HTERT RPE-1 (cell line): ENCODE data around the gene MPPED1.

ENCODE experiments used
- in situ Hi-C: fragments of 300-500 bp; cut with MboI; formaldehyde crosslinking; loops from 4 replicates; pipeline ENCODE4 v1.14.3; 2020; ENCODE audit warnings: low sequenced_read_pairs

The MPPED1 gene

DNA sequence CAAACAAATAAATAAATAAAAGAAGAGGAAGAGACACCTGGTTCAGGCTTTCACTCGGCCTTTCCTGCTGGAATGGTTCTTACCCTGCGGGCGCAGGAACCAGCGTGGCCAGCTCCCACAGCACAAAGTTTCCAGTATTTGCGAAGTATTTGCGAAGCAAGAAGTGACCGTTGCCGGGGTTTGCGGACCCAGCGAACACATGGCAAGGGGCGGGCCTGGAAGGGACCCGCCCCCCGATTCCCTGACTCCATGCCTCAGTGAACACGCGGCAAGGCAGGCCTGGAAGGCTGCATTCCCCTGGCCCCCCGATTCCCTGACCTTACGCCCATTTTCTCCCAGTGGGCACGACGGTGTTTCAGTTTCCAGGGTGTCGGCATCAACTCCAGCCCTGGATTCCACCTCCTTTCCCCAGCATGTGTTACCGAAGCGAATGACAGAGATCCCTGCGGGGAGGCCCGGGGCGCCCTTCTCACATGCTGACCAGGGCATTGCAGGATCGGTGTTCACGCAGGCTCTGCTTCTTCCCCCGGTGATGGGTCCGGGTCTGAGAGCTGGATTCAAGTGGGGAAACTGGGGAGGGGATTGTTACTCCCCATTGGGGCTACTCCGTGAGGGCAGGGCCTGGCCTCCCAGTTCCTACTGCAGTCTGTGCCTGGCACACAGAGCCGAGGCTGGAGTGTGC, 102.8 kb downstream of the MPPED1 start:
- in situ Hi-C loops = no loop called here

DNA sequence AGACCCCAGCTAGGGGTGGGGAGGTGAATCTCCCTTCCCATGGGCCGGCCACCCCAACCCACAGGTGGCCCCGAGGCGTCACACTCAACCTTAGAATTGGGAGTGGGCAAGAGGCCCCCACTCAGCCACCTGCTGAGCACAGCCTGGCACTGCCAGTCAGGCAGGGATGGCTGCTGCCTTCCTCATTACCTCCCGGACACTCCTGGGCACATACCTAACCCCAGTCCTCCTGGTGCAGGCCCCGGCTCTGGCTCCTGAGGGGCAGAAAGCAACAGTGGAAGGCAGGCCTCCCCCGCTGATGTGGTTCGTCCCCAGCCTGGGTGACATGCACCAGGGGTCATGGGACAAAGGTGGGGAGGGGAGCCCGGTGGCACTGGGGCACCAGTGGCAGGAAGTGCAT, 103.6 kb downstream of the MPPED1 start:
- in situ Hi-C loops = no loop called here

DNA sequence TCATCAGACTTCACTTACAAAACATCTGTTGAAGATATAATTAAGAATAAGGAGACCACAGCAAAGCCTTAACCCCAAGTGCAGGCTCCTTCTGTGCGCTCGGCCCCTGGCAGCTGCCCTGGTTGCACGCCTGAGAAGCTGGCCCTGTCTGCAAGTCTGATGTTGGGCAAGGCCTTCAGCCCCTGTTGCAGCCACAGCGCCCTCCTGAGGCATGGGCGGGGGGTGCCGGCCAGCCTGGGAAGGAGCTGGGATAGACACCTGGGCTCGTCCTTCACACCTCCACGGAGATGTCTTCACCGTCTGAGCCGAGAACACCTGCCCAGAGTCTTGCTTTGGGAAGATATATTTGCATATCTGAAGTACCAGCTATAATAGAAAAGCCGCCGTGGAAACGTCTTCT, 104.1 kb downstream of the MPPED1 start:
- in situ Hi-C loops = no loop called here

DNA sequence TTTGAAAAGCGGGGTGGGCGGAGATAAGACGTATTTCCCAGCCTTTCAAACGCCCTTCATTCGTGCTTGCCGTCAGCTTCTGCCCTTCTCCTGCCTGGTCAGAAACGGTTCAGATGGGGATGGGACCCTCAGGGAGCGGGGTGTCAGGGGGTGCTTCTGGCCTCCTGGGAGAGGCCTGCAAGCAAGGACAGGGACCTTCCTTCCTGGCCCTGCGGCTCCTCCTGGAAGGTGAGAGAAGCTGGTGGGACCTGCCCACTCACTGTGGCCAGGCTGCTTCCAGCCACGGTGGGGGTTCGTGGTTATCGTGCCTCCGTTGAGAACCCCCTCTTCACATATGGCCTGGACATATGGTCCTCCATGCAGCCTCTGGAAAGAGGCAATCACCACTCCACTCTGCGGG, 104.6 kb downstream of the MPPED1 start:
- in situ Hi-C loops = no loop called here

DNA sequence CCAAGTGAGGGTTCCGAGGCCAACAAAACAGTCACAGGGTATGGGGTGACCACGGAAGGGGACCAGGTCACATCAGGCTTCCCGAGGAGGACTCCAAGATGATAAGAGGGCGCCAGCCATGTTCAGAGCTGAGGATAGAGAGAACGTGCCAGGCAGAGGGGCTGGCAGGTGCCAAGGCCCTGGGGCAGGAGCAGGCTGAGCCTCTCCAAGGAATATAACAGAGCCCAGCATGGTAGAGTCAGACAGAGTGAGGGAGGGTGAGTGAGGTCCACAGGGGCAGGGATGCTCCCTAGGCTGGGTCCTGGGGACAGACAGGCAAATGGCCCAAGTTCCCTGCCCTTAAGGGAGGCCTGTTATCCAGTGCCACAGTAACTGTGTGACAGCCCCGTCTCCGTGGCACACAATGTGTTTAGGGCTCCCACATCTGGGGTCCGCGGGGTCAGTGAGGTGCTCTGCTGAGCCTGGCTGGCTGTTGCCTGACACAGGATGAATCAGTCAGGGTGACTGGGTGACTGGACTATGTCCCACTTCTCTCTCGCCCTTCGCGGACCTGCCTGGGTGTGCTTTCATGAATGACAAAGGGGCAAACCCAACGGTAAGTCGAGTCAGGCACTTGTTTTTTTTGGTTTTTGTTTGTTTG, 105.3 kb downstream of the MPPED1 start:
- in situ Hi-C loops = no loop called here

DNA sequence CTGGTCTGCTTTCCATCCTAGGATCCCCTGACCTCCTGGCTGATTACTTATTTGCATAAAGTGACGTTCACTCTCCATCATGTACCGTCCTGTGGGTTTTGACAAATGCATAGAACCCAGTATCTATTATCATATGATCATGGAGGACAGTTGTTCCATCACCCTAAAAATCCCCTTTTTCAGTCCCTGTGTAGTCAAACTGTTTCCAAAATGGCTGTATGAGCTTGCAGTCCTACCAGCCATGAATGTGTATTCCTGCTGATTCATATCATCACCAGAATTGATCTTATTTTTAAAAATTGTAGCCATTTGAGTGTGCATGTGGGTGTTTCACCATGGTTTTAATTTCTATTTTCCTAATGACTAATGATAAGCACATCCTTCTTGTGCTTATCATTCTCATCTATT, 108.8 kb downstream of the MPPED1 start:
- in situ Hi-C loops = no loop called here

DNA sequence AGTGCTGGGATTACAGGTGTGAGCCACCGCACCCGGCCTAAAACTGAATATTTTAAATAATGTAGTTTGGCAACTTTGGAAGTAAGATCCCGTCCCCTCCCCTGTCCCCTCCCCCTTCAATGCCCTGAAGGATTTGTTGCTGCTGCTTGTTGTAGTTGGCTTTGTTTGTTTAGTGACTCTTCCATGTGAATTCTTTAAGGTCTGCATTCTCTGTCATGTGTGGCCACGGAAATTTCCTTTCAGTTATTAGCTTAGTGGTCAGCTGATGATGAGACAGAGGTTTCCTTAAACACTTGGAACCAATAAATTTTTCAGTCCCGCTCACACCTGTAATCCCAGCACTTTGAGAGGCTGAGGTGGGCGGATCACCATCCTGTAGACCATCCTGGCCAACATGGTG, 109.9 kb downstream of the MPPED1 start:
- in situ Hi-C loops = no loop called here

DNA sequence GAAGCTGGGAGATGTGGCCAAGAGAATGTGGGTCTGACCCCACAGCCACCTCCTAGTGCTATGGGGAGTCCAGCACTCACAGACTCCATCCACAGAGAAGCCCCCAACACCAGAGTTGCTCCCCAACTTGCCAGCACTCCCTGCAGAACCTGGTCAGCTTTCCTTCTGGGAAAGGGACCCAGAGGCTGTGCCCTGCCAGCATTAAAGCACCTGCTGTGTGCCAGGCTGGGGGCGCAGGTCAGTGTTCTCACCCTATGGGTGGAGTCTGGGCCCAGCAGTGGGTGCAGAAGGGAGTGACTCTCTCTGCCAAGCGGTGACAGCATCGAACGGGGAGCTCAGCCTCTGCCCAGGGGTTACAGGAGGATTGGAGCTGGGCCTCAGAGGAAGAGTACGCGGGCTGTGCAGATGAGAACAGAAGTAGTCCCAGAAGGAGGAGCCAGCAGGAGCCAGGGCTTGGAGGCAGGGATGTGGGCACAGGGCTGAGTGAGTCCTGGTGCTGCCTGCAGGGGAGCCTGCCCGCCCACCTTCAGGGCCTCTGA, 114.4 kb downstream of the MPPED1 start:
- in situ Hi-C loops = no loop called here

DNA sequence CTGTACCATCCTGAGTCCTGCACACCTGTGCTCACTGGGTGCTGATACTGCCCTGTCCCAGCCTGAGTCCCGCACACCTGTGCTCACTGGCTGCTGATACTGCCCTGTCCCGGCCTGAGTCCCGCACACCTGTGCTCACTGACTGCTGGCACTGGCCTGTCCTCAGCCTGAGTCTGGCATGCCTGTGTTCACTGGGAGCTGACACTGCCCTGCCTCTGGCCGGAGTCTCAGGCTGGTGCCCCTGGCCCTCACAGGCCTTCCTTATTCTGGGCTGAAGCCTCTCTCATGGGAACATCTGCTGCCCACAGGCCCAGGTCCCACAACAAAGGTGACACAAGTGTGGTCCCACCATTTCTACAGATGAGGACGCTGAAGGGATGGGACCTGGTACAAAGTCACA, 115.1 kb downstream of the MPPED1 start:
- in situ Hi-C loops = no loop called here

DNA sequence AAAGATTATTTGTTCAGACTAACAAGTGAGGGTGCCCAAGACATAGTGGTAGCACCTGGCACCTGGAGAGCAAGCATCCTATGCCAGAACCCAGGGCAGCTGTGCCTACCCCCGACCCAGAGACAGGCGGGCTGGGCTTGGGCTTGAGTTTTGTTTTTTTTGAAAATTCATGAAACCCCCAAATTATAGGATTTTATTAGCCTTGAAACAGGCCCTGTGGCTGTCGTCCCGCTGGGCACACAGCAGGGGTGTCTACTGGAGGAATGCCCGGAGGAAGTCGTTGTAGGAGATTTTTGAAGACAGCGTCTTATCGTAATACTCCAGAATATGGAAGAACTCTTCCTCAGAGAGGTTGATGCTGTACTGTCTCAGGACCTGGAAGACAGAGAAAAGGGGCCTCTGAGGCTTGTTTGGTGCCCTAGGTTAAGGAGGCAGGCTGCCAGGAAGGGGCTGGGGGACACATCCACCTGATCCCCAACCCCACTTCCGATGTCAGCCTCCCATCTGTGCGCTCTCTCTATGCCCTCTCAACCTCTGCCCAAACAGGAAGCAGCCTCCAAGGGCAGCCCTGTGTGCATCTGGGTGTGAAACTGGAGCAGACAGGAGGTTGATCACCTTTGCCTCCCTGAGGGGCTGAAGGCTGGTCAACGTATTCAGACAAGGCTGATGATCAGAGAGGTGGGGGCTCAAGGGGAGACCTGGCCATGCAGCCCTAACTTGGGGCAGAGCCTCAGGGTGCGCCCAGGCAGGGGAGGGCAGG, 117.0 kb downstream of the MPPED1 start:
- in situ Hi-C loops = no loop called here

DNA sequence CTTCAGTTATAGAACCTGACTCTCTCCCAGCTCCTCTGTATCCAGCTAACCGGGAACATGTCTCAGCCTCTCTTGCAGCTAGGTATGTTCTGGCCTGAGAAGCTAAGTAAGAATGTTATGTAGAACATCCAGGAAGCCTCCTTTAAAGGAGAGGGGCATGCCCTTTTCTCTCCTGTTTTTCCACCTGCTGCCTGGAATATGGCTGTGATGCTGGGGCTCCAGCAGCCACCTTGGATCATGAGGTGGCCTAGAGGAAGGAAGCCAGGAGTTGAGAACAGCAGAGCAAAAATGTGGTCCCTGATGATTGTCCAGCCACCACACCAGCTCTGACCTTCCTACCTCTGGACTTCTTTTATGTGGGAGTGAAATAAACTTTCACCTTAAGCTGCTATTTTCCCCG, 117.6 kb downstream of the MPPED1 start:
- in situ Hi-C loops = no loop called here

DNA sequence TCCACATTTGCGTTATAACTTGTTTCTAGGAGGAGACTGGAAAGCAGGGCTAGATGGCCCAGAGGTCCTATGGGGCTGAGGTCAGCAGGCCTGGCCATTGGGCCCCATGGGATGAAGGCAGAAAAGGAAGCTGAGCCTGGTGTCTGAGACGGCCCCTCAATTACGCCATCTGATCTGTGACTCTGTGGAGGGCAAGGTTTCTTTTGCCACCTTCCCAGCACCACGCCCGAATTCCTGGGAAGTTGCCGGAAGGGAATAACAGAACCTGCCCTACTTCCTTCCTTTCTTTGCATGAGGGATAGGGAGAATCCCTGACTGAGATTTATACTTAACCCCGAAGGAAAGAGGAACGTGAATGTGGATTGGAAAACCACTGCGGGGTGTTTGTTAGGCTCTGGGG, 118.1 kb downstream of the MPPED1 start:
- in situ Hi-C loops = no loop called here

DNA sequence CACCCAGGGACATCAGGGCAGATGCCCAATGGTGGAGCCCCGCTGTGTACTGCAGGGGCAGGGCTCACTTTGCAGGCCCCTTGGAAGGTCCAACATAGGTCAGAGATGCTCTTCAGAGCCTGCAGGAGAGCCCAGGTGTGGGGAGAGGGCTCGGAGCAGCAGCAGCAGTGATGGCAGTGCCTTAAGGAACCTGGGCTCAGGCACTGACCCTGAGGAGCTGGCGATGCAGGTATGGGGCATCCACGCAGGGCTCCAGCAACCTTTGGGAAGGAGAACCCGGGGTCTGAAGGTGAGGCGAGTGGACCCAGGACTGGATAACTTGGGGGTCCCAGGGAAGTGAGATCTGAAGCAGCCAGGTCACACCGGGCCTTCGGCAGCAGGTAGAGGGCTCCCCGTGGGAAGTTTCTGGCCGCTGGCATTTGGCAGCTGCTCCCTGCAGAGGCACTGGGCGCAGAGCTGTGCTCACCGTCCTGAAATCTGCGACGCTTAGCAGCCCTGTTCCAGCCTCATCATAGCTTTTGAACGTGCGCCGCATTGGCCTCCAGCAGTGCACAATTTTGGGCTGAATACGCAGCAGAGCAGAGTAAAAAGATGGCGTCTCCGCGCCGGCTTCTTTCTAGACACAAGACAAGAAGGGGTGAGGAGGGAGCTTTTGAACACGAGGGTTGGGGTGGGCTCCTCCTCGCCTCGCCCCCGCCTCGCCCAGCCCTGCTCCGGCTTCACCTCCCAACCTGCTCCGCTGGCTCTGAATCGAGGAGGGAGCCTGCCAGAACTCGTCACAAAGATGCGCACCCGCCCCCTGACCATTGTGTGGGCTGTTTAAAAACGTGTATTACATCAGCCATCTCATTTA, 118.8 kb downstream of the MPPED1 start:
- in situ Hi-C loops = no loop called here

DNA sequence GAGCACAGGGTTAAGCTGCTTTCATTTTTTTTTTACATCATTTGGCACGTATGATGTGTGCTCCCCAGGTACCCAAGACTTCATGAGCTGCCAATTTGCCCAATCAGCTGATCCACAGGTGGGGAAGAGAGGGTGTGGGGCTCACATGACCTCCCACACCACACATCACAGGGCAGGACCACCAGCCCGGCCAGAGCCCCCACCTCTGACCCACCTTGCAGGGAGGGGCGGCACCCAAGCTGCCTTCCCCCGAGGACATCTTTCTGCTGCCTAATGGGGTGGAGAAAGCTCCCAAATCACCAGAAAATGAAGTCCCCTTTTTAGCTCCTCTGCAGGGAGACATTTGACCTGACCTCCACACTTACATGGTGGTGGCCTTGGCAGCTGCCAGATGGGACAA, 119.8 kb downstream of the MPPED1 start:
- in situ Hi-C loops = no loop called here

DNA sequence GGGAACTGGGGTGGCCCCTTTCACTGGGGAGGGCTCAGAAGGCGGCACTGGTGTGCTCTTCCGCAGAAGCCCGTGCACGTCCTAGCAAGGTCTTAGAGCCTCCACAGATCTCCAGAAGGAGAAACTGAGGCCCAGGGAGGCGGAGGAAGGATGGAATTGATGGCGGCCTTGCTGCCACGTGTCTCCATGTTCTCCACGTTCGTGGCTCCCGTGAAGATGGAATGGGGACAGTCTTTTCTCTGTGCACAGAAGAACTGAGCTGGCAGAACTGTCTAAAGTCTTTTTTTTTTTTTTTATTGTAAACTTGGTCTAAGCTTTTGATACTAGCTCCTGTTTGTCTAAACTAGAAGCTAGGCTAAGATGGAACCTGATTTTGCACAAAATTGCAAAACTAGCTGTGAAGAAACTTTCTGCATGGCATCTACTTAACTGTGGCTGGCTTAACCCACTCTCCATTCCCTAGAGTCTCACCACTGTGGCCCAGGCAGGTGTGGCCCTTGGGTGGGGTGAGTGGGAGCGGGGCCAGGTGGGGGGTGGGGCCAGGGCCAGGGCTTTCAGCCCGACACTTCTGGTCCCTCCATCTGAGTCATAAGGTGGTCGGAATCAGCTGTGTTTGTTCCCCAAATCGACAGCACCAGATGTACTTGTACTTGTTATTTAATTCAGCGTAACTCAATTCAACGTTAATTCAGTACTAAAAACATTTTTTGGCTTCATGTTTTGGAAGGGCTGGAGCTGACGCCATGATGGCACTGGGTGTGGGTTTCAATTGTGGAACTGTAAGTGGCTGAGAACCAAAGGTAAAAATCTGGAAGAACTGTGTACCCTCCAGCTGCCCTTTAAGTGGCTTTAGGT, 120.7 kb downstream of the MPPED1 start:
- in situ Hi-C loops = no loop called here

DNA sequence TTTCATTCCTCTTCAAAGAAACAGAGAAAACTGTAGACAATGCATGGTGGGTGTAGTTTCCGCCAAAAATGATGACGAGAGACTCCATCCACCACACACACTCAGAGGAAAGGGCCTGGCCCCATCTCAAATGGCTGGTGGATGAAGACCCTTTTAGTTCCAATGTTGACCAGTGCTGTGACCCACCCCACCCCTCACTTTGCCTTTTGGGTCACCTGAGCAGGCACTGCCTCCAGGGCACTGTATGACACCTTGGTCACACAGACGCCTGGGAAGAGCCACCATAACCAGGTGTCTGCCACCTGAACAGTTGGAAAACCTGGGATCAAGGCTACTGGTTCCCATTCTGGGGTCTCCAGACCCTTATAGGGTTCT, 121.3 kb downstream of the MPPED1 start:
- in situ Hi-C loops = no loop called here

DNA sequence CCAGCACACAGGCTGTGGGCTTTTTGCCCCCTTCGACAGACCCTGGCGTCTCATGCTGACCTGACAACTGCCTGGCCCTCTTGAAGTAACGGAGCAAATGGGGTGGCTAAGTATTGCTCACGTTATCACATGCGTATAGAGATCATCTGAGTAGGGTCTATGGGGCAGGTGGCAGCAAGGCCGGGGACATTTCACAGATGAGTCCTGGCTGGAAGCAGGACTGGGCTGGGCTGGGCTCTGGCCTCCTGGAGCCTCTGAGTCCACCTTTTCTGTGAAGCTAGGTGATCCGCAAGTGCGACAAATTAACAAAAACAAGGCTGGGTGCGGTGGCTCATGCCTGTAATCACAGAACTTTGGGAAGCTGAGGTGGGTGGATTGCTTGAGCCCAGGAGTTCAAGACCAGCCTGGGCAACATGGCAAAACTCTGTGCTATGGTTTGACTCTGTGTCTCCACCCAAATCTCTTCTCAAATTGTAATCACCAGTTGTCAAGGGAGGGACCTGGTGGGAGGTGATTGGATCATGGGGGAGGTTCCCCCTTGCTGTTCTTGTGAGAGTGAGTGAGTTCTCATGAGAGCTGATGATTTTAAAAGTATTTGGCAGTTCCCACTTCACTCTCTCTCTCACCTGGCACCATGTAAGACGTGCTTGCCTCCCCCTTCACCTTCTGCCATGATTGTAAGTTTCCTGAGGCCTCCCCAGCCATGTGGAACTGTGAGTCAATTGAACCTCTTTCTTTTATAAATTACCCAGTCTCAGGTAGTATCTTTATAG, 122.0 kb downstream of the MPPED1 start:
- in situ Hi-C loops = no loop called here

DNA sequence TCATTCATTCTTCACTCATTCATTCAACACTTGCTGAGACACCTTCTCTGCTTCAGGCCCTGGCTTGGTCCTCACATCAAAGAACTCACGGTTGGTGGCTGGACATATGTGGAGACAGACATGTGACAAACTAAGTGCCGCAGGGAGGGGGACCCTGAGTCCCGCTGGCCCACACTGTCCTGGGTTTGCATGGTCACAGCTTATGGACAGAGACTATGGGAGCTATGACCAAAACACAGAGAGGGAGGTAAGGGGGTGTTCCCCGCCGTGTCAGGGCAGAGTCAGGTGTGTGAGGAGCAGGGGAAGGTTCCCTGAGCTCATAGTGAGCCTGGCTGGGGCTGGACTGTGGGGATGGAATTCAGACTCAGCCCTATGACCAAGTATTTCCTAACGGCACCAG, 123.1 kb downstream of the MPPED1 start:
- in situ Hi-C loops = no loop called here

DNA sequence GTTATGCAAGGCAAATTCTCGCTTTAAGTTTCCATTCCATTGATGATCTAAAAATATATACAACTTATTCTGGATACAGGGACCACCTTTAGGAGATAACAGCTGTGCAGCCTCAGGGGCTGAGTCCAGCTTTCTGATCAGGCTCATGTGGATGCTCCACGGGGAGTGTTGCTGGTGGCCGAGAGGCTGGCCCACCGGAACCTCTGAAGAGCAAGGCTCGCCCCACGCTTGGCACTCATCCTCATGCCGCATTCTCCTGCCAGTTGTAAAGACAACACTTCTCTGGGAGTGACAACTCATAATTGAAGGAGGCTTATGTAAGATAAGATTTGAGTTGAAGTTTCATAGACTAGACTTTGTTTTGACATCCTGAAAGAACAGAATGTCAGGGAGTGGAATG, 123.5 kb downstream of the MPPED1 start:
- in situ Hi-C loops = no loop called here
